Measurements from ENCODE around the gene LRCOL1. TPM values are rescaled to one million over a fixed set of nuclear protein-coding genes. Genes with fewer than 3 reads are reported as not detected.

The LRCOL1 gene
- total and polyA plus RNA-seq, 7 donors, result 0.49 to 1.4 (median 0.55) TPM; not detected in 4

DNA sequence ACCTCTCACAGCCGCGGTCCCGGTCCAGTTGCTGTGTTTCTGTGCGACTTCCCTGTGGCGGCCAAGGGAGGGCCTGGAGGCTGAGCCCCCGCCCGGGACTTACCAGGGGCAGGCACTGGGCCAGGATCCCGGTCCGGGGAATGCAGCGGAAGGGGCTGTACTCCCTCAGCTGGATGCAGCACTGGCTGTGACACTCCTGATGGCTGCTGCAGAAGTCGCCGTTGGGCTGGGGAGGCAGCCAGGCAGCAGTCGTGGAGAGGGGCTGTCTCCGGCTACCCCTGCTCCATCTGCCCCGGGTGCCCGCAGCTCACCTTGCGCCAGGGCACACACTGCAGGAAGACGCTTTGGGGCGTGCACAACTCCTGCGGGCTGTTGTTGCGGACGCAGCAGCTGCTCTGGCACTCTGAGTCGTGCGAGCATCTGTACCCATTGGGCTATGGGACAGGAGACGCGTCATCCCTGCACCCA lies 6.2 kb downstream of the LRCOL1 start:
- peaks cover 0 to 20% (median 12%) of the 10 kb centered on the region in 4 donors for H3K4me1 ChIP-seq
- DNase-seq, result no peak
- peak overlapping the region in 2 of 4 donors; percentile 39 to 55 for H3K27ac ChIP-seq
- H3K36me3 ChIP-seq, result no peaks in the 10 kb centered on the region
- no peaks in the 10 kb centered on the region for H3K9me3 ChIP-seq
- H3K27me3 ChIP-seq, result peaks cover 13 to 68% (median 47%) of the 10 kb centered on the region in 3 donors
- WGBS, 2 donors, result 47 to 55% methylated on average over 26 of the region's 26 CpGs
- intact Hi-C loops (cut with DNase I), result no loop called here
- peak overlapping the region in 3 of 4 donors; percentile 11 to 34 (median 25) for H3K4me3 ChIP-seq
- TF ChIP-seq EP300 (IDR thresholded peaks at IDR 0.05), result no peak
- no peak for TF ChIP-seq POLR2AphosphoS5 (IDR thresholded peaks at IDR 0.05)
- TF ChIP-seq, protein P1, sequence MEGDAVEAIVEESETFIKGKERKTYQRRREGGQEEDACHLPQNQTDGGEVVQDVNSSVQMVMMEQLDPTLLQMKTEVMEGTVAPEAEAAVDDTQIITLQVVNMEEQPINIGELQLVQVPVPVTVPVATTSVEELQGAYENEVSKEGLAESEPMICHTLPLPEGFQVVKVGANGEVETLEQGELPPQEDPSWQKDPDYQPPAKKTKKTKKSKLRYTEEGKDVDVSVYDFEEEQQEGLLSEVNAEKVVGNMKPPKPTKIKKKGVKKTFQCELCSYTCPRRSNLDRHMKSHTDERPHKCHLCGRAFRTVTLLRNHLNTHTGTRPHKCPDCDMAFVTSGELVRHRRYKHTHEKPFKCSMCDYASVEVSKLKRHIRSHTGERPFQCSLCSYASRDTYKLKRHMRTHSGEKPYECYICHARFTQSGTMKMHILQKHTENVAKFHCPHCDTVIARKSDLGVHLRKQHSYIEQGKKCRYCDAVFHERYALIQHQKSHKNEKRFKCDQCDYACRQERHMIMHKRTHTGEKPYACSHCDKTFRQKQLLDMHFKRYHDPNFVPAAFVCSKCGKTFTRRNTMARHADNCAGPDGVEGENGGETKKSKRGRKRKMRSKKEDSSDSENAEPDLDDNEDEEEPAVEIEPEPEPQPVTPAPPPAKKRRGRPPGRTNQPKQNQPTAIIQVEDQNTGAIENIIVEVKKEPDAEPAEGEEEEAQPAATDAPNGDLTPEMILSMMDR (IDR thresholded peaks at IDR 0.05), result no peak
- TF ChIP-seq POLR2A (IDR thresholded peaks at IDR 0.05), result no peak

DNA sequence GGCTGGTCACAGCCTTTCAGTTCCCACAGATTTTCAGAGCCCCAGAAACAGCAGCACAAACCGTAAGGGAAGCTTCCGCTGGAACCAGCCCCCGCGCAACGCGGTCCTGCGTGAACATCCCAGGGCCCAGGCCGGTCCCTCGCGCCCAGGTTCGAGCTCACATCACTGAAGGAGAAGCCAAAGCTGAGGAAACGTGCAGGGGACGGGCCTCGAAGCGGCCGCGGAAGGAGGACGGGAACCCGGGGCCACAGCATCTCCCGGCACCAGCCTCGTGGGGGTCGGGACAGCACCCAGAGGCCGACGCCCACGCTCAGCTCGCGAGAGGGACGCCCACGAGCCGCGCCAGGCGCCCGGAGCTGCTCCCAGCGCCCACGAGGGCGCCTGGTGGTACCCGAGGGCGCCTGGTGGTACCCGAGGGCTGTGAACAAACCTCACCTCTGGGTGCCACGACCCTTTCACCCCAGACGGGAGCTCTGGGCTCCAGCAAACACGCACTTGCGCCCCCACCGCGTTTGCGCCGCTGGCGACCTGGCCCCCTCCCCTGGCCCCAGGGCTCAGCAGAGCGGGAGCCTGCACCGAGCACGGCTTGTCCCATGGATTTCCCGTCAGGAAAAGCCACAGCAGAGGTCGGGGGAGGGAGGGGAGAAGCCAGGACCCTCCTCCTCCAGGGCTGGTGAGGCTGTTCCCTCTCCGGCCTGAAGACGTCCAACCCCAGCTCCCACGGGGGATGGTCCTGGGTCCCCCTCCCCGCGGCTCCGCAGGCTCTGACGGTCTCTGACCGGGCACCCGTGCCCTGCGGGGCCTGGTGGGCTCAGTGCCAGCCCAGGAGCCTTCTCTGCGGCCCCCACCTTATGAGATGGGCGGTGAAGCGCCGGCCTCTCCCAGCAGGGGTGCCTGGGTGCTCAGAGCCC lies 6.9 kb downstream of the LRCOL1 start:
- H3K36me3 ChIP-seq, result no peaks in the 10 kb centered on the region
- no peaks in the 10 kb centered on the region for H3K9me3 ChIP-seq
- peaks cover 13 to 61% (median 47%) of the 10 kb centered on the region in 3 donors for H3K27me3 ChIP-seq
- H3K27ac ChIP-seq, result peak overlapping the region in 3 of 4 donors; percentile 2 to 55 (median 39)
- no peak for DNase-seq
- H3K4me1 ChIP-seq, result peaks cover 0 to 25% (median 12%) of the 10 kb centered on the region in 4 donors
- intact Hi-C loops (cut with DNase I), result no loop called here
- TF ChIP-seq POLR2A (IDR thresholded peaks at IDR 0.05) (no peak), EP300 (IDR thresholded peaks at IDR 0.05) (no peak), POLR2AphosphoS5 (IDR thresholded peaks at IDR 0.05) (no peak)
- TF ChIP-seq, protein P1 (IDR thresholded peaks at IDR 0.05), result no peak
- peak overlapping the region in 3 of 4 donors; percentile 11 to 34 (median 25) for H3K4me3 ChIP-seq
- 27 to 46% methylated on average over 67 of the region's 67 CpGs for WGBS, 2 donors

DNA sequence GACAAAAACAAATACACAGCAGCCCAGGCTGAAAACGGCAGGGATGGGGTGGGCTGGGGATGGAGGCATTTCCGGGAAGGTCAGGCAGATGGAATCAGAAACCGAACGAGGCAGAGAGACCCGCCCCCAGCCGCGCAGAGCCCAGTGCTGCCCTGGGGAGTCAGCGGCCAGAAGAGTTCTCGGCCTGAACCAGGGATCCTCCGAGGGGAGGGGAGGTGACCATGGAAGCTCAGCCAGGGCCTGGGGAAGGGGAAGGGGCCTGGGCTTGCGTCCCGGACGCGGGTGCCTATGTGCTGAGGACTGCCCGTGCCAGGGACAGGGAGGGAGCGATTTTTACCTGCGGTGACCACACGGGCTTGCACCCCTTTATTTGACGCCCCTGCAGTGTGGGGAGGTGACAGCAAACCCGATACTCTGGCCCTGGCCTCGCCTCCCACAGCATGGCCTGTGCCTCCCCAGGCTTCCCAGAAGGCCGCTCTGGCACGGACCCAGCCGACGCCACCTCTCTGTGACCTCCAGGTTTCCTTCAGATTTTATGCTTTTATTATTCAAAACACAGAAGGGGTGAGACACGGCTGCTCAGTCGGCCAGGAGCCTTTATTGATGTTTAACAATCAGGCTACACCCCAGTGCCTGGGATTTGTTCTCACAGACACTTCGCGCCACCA lies 7.7 kb downstream of the LRCOL1 start:
- DNase-seq, result no peak
- Histone ChIP-seq H3K9me3 (no peaks in the 10 kb centered on the region), H3K4me3 (no peak overlapping the region), H3K4me1 (peaks cover 0 to 25% (median 12%) of the 10 kb centered on the region in 4 donors), H3K27ac (peak overlapping the region in 3 of 4 donors; percentile 2 to 55 (median 39)), H3K36me3 (no peaks in the 10 kb centered on the region), H3K27me3 (peaks cover 13 to 54% (median 47%) of the 10 kb centered on the region in 3 donors)
- 11 to 44% methylated on average over 29 of the region's 29 CpGs for WGBS, 2 donors
- intact Hi-C loops (cut with DNase I), result no loop called here
- TF ChIP-seq, protein P1 (IDR thresholded peaks at IDR 0.05), result no peak
- TF ChIP-seq POLR2A (IDR thresholded peaks at IDR 0.05) (no peak), POLR2AphosphoS5 (IDR thresholded peaks at IDR 0.05) (no peak), EP300 (IDR thresholded peaks at IDR 0.05) (no peak)

DNA sequence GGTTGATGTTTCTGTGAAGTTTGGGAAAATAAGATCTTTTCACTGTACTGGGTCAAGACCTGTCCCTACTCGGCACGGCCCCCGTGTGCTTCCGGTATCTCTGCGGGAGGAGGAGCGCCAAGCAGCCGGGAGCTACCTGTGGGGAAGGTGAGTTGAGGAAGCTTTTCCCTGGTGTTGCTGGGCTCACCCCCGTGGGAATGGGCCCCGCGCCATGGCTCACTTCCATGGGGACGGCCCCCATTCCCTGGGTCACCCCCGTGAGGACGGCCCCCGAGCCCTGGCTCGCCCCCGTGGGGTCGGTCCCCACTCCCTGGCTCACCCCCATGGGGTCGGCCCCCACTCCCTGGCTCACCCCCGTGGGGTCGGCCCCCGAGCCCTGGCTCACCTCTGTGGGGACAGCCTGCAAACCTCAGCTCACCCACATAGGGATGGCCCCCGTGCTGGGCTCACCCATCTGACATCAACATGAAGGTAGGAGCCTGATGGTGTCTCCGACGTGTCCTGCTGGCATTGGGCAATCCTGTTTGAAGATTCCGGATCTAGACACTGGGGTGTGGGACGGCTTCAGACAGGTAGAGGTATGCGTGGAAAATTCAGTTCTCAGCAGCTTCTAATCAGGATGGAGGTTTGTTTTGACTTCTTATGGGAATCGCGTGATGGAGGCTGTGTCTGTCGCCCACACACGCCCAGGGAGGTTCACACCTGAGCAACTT lies 9.1 kb downstream of the LRCOL1 start:
- H3K4me3 ChIP-seq, result peak overlapping the region in 1 of 4 donors; percentile 53
- no peak for TF ChIP-seq POLR2A (IDR thresholded peaks at IDR 0.05)
- no peak for TF ChIP-seq POLR2AphosphoS5 (IDR thresholded peaks at IDR 0.05)
- TF ChIP-seq EP300 (IDR thresholded peaks at IDR 0.05), result no peak
- TF ChIP-seq, protein P1 (IDR thresholded peaks at IDR 0.05), result no peak
- 76 to 84% methylated on average over 31 of the region's 31 CpGs for WGBS, 2 donors
- peaks cover 0 to 25% (median 14%) of the 10 kb centered on the region in 4 donors for H3K4me1 ChIP-seq
- H3K27ac ChIP-seq, result no peak overlapping the region
- H3K27me3 ChIP-seq, result peaks cover 13 to 47% (median 38%) of the 10 kb centered on the region in 3 donors
- no peaks in the 10 kb centered on the region for H3K36me3 ChIP-seq
- DNase-seq, result no peak
- no peaks in the 10 kb centered on the region for H3K9me3 ChIP-seq
- intact Hi-C loops (cut with DNase I), result loop anchor here (2.0 kb wide), 1 partner anchor 13 kb away; no protein-coding TSS in a partner anchor
